Measurements from ENCODE around the gene STAMBP.

The STAMBP gene

DNA sequence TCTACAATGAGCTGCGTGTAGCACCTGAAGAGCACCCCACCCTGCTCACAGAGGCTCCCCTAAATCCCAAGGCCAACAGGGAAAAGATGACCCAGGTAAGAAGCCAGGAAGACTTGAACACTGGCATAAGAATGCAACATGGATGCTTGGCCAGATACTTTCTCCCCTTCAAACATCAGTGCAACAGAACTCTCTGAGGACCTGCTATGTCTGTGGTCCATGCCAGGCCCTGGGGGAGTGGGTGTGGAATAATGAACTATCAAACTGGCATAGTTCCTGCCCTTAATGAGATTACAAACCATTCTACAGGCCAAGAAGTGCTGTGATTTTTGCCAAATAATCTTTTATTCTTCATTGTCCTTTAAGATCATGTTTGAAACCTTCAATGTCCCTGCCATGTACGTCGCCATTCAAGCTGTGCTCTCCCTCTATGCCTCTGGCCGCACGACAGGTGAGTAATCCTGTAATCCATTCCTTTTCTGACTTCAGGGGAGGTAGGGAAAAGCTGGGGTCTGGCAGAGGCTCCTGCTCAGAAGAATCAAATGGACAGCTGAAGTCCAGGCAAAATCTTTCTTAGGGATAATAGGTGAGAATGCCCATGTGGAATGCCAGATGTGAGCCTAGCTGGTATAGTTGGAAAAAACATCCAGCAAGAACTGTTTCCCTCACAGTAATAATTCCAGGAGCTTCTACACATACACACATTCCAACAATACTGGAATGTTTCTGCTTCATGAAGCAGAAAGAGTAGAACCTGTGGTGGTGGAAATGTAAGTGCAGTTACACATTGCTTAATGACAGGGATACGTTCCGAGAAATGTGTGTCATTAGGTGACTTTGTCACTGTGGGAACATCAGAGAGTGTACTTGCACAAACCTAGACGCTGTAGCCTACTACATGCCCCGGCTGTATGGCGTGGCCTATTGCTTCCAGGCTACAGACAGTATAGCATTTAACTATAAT, 80.2 kb downstream of the STAMBP start:
- no peak for TF ChIP-seq POLR2A (IDR thresholded peaks at IDR 0.05; ENCODE audit: extremely low read depth, insufficient read length)
- no peak for TF ChIP-seq MYC (IDR thresholded peaks at IDR 0.05; ENCODE audit: low read depth, low read length)
- TF ChIP-seq, protein P1, sequence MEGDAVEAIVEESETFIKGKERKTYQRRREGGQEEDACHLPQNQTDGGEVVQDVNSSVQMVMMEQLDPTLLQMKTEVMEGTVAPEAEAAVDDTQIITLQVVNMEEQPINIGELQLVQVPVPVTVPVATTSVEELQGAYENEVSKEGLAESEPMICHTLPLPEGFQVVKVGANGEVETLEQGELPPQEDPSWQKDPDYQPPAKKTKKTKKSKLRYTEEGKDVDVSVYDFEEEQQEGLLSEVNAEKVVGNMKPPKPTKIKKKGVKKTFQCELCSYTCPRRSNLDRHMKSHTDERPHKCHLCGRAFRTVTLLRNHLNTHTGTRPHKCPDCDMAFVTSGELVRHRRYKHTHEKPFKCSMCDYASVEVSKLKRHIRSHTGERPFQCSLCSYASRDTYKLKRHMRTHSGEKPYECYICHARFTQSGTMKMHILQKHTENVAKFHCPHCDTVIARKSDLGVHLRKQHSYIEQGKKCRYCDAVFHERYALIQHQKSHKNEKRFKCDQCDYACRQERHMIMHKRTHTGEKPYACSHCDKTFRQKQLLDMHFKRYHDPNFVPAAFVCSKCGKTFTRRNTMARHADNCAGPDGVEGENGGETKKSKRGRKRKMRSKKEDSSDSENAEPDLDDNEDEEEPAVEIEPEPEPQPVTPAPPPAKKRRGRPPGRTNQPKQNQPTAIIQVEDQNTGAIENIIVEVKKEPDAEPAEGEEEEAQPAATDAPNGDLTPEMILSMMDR (IDR thresholded peaks at IDR 0.05; ENCODE audit: low read depth, low read length): no peak
- TF ChIP-seq, protein P2, sequence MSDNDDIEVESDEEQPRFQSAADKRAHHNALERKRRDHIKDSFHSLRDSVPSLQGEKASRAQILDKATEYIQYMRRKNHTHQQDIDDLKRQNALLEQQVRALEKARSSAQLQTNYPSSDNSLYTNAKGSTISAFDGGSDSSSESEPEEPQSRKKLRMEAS (IDR thresholded peaks at IDR 0.05; ENCODE audit: low read depth, low read length): no peak
- H3K4me3 ChIP-seq (ENCODE audit: low read depth, low read length): no peak overlapping the region
- no peak for DNase-seq (ENCODE audit: low read depth)

- no peak for DNase-seq (ENCODE audit: low read depth)
- TF ChIP-seq MYC (IDR thresholded peaks at IDR 0.05; ENCODE audit: low read depth, low read length) (no peak), POLR2A (IDR thresholded peaks at IDR 0.05; ENCODE audit: extremely low read depth, insufficient read length) (no peak)
- TF ChIP-seq, protein P1 (IDR thresholded peaks at IDR 0.05; ENCODE audit: low read depth, low read length): no peak
- TF ChIP-seq, protein P2 (IDR thresholded peaks at IDR 0.05; ENCODE audit: low read depth, low read length): no peak
- H3K4me3 ChIP-seq (ENCODE audit: low read depth, low read length): no peak overlapping the region
Measured at GRCh38 chr2:73910873-73911547, 82.2 kb downstream of the STAMBP start.

DNA sequence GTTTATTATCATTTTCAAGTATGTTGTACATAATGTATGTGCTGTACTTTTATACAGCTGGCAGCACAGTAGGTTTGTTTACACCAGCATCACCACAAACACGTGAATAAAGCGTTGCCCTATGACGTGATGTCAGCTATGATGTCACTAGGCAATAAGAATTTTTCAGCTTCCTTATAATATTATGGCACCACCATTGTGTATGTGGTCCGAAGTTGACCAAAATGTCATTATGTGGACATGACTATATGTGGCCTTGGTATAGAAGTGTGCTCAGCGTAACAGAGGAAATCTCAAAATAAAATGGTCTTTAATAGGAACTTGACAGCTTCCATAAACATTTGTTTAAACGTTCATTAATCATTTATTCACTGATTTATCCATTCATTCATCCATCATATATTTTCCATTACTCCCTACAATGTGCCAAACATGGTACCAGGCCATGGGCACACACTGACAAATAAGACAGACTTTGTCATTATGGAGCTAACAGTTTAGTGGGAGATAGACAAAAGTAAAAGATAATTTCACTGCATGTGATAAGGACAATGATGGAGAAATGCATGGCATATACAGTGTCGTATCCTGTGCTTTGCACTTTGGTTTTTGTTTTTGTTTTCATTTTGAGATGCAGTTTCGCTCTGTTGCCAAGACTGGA, 82.9 kb downstream of the STAMBP start:
- no peak overlapping the region for H3K4me3 ChIP-seq (ENCODE audit: low read depth, low read length)
- TF ChIP-seq, protein P1 (IDR thresholded peaks at IDR 0.05; ENCODE audit: low read depth, low read length): no peak
- TF ChIP-seq, protein P2 (IDR thresholded peaks at IDR 0.05; ENCODE audit: low read depth, low read length): no peak
- no peak for TF ChIP-seq MYC (IDR thresholded peaks at IDR 0.05; ENCODE audit: low read depth, low read length)
- TF ChIP-seq POLR2A (IDR thresholded peaks at IDR 0.05; ENCODE audit: extremely low read depth, insufficient read length): no peak
- DNase-seq (ENCODE audit: low read depth): no peak

DNA sequence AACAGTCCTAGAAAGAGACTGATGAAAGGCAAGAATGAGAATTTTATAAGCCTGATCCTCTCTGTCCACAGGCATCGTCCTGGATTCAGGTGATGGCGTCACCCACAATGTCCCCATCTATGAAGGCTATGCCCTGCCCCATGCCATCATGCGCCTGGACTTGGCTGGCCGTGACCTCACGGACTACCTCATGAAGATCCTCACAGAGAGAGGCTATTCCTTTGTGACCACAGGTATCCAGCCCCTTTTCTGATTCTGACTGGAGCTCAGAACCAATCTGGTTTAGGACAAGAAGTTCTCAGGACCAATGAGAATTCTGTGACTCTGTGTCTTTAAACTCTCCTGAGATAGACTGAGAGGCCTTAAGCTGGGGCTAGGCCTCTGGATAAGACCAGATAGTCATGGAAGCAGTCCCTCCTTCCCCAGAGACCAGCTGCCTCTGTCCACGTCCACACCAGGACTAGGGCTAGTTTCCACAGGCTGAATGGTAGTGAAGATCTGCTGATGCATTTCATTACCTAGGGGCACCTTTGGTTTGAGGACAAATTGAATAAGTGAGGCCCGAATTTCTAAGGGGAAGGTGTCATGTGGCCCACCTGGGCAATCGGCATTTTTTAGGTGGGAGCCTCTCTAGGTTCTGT, 84.8 kb downstream of the STAMBP start:
- DNase-seq (ENCODE audit: low read depth): no peak
- H3K4me3 ChIP-seq (ENCODE audit: low read depth, low read length): no peak overlapping the region
- TF ChIP-seq, protein P2 (IDR thresholded peaks at IDR 0.05; ENCODE audit: low read depth, low read length): no peak
- TF ChIP-seq POLR2A (IDR thresholded peaks at IDR 0.05; ENCODE audit: extremely low read depth, insufficient read length): no peak
- TF ChIP-seq, protein P1 (IDR thresholded peaks at IDR 0.05; ENCODE audit: low read depth, low read length): no peak
- TF ChIP-seq MYC (IDR thresholded peaks at IDR 0.05; ENCODE audit: low read depth, low read length): no peak

GRCh38 chr2:73914667-73915066, 85.9 kb downstream of the STAMBP start:
- no peak overlapping the region for H3K4me3 ChIP-seq (ENCODE audit: low read depth, low read length)
- no peak for DNase-seq (ENCODE audit: low read depth)
- TF ChIP-seq MYC (IDR thresholded peaks at IDR 0.05; ENCODE audit: low read depth, low read length): no peak

Data from NB4 (cell line).